Activated naive CD8-positive, alpha-beta T cell (primary cell): ENCODE data around the gene PDCD2.
"Not testable (repeated sequence)": the region's sequence is repeated elsewhere in the genome, so short reads cannot be mapped to it uniquely, and the experiment has no call there.

Experiments used
- H3K27ac Mint-ChIP-seq: one replicate; pipeline ENCODE4 v1.8.0; 2021; ENCODE audit warnings: mixed read lengths
- H3K27me3 Mint-ChIP-seq: one replicate; pipeline ENCODE4 v1.8.0; 2021; ENCODE audit warnings: mixed read lengths
- H3K36me3 Mint-ChIP-seq: one replicate; pipeline ENCODE4 v1.8.0; 2021; ENCODE audit warnings: mixed read lengths
- H3K4me1 Mint-ChIP-seq: one replicate; pipeline ENCODE4 v1.8.0; 2021; ENCODE audit warnings: low read depth, mixed read lengths
- H3K4me3 Mint-ChIP-seq: one replicate; pipeline ENCODE4 v1.8.0; 2021; ENCODE audit warnings: mild to moderate bottlenecking, mixed read lengths
- H3K9me3 Mint-ChIP-seq: one replicate; pipeline ENCODE4 v1.8.0; 2021; ENCODE audit warnings: low read depth, mixed read lengths

PDCD2 gene

DNA sequence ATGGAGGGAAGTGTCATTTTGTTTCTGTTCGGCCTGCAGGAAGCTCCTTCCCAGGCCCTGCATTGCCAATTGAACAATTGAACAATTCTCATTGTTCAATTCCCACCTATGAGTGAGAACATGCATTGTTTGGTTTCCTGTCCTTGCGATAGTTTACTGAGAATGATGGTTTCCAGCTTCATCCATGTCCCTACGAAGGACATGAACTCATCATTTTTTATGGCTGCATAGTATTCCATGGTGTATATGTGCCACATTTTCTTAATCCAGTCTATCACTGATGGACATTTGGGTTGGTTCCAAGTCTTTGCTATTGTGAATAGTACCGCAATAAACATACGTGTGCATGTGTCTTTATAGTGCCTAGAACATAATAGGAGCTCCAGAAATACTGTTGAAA lies 56.4 kb downstream of the PDCD2 start:
- H3K4me1 Mint-ChIP-seq, H3K9me3 Mint-ChIP-seq, H3K4me3 Mint-ChIP-seq, H3K27ac Mint-ChIP-seq, H3K27me3 Mint-ChIP-seq, H3K36me3 Mint-ChIP-seq: not testable (repeated sequence)

DNA sequence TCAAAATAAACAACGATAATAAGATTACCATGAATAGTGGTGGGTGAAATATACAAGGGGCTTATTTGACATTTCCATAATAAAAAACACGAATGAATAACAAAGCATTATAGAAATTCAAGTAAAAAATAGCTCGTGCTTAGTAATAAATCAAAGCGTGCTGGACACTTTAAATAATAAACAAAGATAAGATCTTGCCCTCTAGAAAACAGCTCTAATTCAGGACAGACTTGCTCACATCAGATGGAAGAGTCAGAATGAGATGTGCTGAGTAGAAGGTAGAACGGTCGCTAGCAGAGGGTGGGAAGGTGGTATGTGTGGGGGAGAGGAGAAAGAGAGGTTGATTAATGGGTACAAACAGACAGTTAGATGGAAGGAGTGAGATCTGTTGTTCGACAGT lies 58.6 kb downstream of the PDCD2 start:
- Mint-ChIP-seq H3K4me1 (no peaks in the 10 kb centered on the region), H3K27me3 (no peaks in the 10 kb centered on the region), H3K4me3 (no peak overlapping the region), H3K36me3 (peaks cover 3% of the 10 kb centered on the region), H3K27ac (no peak overlapping the region), H3K9me3 (no peaks in the 10 kb centered on the region)
